ENCODE measurements around the gene N4BP3.
"Not testable (repeated sequence)": the region's sequence is repeated elsewhere in the genome, so short reads cannot be mapped to it uniquely, and the experiment has no call there.

N4BP3 gene, protein sequence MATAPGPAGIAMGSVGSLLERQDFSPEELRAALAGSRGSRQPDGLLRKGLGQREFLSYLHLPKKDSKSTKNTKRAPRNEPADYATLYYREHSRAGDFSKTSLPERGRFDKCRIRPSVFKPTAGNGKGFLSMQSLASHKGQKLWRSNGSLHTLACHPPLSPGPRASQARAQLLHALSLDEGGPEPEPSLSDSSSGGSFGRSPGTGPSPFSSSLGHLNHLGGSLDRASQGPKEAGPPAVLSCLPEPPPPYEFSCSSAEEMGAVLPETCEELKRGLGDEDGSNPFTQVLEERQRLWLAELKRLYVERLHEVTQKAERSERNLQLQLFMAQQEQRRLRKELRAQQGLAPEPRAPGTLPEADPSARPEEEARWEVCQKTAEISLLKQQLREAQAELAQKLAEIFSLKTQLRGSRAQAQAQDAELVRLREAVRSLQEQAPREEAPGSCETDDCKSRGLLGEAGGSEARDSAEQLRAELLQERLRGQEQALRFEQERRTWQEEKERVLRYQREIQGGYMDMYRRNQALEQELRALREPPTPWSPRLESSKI

DNA sequence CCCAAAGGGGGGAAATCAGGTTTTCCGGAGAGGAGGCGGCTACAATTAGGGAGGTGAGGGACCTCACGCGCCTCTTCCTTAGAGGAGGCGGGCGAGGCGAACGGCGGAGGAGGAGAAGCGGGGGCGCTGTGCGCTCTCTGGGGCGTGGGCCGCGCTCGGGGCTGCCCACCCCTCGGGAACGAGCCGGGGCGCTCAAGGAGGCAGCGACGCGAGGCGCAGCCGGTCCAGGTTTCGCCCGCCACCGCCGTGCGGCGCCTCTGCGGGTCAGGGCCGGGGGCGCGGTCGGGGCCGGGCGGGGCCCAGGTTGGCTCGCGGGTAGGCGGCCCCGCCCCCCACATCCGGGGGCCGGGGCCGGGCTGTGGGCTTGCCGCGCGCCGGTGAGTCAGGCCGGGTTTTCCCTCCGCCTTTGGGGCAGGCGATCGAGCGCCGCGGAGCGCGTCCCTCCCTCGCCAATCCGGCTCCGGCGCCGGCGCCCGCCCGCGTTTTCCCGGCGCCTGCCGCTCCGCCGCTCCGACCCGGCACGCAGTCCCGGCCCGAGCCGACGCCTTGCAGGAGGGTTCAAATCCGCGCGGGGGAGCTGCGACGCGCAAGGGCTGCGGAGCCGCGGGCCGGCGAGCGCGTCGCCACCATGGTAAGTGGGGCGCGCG lies at the start of gene N4BP3:
TSS of gene N4BP3 (plus strand) at position 392 of the 647 bp plus-strand sequence. CDS start 6,052 bp downstream, outside the sequence.
- peak; percentile 78 for DNase-seq

DNA sequence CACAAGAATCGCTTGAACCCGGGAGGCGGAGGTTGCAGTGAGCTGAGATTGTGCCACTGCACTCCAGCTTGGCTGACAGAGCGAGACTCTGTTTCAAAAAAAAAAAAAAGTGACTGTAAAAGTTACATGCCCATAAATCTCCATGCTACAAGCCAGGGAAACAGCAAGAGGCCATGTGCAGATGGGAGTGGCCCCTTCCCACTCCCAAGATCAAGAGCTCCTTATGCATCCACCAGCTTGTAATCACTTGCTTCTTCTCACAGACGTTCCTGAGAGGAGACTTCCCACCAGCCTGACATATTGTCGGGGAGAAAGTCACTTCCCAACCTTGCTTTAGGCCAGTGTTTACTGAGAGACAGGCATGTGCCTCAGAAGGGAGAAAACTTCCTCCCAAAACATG lies 45.6 kb upstream of the N4BP3 start:
- DNase-seq: no peak

DNA sequence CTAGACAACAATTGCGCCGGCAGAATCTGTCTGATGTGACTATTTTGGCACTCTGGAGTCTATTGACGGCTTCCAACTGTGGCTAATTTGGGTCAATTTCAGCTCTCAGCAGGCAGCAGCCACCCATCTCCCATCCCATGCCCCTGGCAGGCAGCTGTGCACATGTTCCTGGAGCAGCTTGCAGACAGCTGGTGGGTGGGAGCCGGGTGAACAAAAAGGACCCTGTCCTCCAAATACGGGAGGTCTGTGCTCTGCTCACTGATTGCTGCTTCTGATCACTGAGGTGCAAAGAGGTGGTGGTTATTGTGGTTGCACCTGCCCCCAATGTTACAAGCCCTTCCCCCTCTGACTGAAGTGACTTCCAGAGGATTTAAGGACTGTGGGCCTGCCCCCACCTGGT lies 45.0 kb upstream of the N4BP3 start:
- DNase-seq: no peak

DNA sequence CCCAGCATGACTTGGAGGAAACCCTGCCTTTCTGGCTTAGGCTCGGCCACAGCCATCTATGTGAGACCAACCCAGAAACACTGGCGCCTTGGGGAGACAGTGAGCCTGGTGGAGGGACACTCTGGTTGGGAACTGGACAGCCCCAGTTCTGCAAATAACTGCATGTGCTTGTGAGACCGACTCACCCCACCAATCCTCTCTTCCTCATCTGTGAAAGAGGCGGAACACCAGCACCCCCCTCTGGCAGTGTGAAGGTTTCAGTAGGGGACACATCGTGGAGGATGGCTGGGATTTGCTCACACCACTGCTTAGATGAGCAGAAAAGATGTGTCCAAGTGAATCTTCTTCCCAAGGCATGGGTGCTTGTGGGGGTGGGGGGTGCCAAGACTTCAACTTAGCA lies 43.4 kb upstream of the N4BP3 start:
- peak; percentile 13 for DNase-seq

DNA sequence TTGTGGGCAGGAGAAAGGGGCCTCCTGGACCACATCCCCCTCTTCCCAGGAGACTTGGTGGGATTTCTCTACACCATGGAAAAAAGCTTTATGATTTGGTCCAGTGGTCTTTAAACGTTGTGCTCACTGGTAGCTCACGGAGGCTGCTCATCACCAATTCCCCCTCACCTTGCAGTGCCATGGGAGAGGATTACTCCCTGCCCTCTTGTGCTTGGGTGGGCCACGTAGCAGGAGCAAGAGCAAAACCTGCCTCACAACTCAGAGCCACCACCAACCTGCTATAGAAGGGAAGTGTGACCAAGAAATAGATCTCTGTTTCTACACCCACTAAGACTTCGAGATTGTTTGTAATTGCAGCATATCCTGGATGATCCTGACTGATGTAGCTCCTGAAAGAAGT lies 42.2 kb upstream of the N4BP3 start:
- DNase-seq: no peak

DNA sequence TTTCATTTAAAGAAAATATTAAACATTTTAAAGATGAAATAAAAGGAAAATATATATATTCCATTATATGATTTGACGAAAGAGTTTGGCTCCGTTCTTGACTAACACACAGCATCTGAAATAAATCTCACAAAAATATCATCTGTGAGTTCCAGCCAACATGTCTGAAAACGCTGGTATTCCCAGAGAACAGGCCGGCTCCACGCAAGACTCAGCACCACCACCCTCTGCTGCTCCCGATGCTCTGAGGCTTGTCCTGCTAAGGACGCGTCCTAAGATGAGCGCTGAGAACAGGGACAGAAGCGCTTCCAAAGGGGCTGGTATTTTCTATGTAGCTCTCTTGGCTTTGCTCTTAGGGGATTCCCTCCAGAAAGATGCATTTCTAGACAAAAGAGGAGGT lies 40.6 kb upstream of the N4BP3 start:
- DNase-seq: no peak

DNA sequence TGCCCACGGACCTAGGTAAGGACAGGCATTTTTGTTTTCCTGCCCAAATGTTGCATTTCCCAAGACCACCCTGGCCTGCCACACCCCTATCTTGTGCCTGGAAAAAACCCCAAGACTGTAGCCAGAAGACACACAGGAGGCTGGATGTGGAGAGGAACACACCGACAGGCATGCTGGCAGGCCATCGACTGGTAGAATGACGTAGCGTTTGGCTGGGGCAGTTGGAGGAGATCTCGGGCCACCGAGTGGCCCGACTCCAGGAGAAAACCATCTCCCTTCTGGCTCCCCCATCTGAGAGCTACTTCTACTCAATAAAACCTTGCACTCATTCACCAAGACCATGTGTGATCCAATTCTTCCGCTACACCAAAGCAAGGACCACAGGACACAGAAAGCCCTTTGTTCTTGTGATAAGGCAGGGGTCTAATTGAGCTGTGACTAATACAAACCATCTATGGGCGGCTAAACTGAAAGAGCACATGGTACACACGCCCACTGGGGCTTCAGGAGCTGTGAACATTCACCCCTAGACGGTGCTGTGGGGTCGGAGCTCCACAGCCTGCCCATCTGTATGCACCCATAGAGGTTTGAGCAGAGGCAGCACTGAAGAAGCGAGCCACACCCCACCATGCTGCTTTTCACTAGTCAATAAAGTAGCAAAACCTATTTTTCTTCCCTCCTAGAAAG lies 38.9 kb upstream of the N4BP3 start:
- no peak for DNase-seq

DNA sequence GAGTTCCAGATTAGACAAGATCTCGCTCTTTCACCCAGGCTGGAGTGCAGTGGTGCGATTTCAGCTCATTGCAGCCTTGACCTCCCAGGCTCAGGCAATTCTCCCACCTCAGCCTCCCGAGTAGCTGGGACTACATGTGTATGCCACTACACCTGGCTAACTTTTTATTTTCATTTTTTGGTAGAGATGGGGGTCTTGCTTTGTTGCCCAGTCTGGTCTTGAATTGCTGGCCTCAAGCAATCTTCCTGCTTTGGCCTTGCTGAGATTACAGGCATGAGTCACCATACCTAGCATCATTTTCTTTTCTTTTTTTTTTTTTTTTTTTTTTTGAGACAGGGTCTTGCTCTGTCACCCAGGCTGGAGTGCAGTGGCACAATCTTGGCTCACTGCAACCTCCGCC lies 36.4 kb upstream of the N4BP3 start:
- DNase-seq: not testable (repeated sequence)

DNA sequence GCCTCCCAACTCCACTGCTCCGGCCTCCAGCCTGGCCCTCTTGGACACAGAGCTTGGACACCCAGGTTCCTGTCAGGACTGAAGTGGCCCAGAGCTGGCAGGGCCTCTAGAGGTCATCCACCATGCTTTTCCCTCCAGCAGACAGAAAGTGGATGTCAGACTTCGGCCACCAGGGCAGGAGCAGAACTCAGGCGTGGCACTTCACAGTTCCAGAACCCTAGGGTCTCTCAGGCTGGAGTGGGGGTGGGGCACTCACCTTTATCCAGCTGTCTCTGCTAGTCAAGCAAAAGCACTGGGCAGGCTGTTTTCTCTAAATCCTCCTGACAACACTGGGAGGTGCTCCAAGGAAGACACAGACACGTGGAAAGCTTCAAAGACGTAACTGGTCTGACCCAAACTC lies 35.6 kb upstream of the N4BP3 start:
- DNase-seq: no peak

DNA sequence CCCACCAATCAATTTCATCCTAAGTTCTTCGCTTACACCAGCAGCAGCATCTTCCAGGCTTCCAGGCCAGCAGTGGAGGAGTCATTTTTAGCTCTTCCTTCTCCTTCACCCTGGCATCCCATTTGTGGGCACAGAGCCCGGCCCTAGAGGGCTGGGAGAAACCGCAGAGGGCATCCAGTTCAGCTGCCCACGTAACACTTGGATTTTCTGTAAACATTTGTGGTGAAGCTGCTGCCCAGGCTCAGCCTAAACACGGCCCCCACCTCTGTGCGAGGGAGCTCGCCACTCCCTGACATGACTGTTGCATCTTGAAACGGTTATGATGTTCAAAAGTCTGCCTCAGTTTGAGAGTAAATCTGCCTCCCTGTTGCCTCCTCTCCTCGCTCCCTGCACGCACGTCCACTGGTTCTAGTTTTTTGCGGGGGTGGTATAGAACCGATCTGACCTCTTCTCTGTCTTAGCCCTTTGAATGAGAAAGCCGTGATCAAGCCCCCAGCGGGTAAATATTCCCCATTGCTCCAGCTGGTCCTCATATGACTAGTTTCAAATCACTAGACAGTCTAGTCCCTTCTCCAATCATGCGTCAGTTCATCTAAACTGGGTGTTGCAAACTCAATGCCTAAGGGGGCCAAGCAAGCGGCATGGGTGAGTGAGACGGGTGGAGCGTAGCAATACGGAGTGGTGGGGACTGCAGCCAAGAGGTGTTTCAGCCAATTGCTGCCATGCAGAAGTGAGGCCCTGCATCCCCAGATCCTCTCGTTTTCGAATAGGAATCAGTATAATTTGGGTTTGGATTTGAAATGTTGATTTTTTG lies 34.9 kb upstream of the N4BP3 start:
- DNase-seq: no peak

DNA sequence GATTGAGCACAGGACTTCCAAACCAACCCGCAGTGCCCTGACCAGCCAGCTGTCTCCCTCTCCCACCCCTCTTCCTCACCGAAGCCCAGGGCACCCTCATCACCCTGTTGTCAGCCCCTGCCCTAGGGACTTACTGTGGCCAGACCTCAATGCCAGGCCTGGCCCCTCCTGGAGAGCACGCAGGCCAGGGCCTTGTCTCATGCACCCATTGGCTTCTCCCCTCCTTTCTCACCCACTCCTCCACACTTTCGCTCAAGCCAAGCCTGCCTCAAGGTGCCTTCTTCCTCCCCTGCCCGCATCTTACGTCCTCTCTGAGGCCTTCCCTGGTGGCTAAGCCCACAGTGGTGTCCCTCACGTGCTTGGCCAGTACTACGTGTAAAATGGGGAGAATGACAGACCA lies 33.3 kb upstream of the N4BP3 start:
- DNase-seq: no peak

DNA sequence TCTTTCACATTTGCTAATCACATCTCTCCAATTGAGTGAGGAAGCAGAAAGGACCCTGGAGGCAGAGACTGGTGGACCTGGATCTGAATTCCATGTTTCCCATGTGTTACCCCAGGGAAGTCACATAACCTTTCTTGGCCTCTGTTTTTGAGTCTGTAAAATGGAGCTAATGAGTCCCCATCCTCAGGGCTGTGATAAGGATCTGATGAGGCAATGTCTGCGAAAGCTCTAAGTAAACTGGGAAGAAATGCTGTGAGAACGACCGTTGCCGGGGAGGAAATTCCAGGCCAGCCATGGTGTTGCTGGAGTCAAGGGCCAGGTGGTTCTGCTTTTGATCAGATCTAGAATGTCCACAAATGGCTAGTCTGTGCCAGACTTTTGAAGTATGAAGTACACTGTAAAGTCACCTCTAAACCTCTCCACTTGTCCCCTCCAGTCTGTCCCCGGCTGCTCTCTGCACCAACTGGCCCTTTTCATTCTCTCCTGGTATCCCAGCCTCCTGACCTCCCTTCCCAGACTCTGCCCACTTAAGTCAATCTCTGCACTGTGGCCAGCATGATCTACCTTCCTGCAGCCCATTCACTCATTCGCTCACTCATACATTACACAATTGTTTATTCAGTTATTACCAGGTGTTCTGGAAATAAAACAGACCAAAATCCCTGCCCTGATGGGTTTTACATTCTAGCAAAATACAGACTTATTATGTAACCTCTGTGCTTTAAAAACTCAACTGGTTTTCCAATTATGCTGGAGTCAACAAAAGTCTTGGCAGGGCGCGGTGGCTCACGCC lies 32.5 kb upstream of the N4BP3 start:
- no peak for DNase-seq

DNA sequence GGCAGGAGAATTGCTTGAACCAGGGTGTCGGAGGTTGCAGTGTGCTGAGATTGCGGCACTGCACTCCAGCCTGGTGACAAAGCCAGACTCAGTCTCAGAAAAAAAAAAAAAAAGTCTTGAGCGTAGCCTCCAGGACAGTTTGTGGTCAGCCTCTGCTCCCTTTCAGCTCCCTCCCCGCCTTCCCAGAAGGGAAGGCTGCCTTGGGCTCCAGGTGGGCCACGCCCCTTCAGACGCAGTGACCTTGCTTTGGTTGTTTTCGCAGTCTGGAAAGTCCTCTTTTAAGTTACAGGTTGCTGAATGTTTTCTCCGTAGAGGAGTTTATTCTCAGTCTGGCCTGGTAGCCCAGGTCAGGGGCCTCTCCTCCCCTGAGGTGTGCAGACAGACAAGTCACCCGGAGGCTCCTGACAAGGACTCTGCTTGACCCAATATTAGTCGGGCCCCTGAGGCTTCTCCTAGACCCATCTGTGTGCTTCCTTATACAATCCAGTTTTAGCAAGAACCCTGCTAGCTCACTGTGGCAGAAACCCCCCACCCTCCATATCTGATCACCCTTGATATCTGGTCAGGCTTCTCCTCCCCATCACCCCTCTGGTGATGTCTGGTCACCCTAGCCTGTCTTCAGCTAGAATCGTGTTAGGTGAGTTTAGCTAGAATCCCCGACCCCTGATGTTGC lies 31.6 kb upstream of the N4BP3 start:
- no peak for DNase-seq

DNA sequence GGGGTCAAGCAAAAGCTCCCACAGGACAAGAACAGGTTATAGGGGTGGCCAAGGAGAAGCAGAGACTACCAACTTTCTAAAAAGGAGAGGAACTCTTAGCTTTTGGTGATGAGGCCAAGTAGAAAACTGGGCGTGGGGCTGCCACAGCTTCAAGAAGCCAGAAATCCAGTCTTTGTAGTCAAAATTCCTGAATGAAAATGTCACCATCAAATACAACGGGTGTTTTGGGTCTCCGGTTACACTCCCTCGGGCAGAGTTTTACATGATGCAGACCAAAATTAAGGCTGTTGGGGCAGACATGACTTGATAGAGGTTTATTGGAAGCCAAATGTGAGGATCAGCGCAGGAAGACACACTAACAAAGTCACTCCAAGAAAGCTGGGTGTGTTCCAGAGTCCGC lies 29.4 kb upstream of the N4BP3 start:
- DNase-seq: no peak

DNA sequence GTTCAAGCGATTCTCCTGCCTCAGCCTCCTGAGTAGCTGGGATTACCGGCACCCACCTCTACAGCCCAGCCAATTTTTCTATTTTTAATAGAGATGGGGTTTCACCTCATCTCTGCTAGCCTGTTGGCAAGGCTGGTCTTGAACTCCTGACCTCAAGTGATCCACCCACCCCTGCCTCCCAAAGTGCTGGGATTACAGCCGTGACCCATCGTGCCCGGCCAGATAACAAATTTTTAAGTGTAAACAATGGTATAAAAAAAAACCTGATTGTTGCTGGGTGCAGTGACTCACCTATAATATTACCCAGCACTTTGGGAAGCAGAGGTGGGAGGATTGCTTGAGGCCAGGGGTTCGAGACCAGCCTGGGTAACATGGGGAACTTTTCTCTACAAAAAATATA lies 28.0 kb upstream of the N4BP3 start:
- DNase-seq: no peak

DNA sequence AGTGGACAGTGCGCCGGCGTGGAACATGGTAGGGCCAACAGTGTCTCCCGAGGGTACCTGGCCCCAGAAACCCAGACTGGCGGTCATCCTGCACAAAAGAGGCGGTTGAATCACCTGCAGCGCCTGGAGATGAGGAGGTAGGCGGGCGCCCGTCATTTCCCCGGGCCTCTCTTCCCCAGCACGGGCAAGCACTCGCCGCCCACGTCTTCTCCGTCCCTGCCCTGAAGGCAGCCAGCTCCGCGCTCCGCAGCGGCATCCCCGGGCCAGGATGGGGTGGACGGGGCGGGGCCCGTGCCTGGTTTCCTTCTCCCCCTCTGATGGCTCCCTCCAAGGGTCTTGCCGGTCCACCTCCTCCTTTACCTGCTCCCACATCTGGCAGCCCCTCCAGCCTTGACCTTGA lies 27.1 kb upstream of the N4BP3 start:
- DNase-seq: no peak

DNA sequence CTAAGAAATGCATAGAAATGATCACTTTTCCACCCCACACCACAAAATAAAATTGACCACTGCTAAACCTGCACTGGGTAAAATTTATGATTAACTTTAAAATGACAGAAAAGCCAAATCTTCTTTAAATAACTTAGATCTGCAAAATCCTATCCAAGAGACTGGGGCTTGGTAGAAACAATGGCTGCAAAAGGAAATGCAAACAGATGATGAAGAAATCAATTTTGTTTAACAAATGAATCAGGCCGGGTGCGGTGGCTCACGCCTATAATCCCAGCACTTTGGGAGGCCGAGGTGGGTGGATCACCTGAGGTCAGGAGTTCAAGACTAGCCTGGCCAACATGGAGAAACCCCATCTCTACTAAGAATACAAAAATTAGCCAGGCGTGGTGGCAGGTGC lies 26.1 kb upstream of the N4BP3 start:
- not testable (repeated sequence) for DNase-seq

DNA sequence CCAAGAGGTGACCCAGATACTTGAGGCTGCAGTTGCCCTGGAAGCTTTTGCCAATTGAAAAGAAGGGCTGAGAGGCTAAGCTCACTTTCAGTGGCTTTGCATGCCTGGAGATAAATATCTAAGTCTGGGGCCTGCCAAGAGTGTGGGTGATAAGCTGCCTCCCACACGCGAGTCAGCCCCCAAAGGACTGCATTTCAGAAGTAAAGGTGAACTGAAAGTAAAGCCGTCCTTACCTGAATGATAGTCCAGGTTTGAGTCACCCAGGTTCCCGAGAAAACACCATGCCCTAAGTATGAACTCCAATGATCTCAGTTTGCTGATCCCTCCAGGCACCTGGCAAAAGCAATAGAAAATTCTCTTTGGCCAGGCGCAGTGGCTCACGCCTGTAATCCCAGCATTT lies 22.5 kb upstream of the N4BP3 start:
- DNase-seq: no peak

DNA sequence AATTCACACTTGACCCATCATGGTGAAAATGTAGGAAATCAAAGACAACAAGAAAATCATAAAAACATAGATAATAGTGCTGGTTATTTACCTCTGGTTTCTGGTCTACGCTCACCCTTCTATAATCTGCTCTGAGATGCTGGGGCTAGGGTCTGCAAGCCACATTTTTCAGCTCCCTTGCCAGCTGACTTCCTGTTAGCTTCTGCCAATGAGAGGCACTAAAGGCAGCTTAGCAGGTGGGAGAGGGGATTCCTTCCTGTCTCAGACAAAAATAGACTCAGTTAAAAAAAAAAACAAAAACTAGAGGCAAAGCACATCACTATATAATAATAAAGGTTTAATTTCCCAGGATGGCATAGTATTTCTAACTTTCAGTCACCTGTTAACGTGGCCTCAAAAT lies 20.2 kb upstream of the N4BP3 start:
- no peak for DNase-seq

DNA sequence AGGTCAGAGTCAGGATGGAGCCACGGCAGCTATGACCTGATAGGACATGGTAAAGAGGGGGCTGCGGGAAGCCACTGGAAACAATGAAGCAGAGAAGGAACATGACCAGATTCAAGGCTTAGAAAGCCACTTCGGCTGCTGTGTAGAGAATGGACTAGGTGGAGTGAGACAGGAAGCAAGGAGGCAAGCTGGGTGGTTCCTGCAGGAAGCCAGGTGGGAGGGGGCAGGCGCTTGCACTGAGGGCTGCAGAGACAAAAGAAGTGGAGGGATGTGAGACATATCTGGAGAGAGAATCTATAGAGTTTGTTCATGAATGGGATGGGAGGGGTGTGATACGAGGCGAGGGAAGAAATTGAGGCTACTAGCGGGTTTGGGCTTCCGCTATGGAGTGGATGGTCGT lies 19.0 kb upstream of the N4BP3 start:
- DNase-seq: no peak

DNA sequence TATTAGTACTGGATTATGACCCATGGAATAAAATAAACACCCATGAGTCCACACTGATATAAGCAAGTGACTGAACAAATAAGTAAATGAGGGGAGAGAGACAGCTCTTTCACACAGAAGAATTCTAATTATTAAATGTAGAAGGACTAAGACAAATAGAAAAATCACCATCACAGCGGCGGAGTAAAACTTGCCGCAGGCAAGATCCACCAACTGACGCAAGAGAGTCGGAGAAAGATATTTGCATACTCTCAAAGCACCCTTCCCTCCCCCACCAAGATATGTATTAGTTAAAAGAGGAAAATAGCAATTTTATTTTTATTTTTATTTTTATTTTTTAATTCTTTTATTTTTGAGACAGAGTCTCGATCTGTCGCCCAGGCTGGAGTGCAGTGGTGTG lies 14.6 kb upstream of the N4BP3 start:
- no peak for DNase-seq

DNA sequence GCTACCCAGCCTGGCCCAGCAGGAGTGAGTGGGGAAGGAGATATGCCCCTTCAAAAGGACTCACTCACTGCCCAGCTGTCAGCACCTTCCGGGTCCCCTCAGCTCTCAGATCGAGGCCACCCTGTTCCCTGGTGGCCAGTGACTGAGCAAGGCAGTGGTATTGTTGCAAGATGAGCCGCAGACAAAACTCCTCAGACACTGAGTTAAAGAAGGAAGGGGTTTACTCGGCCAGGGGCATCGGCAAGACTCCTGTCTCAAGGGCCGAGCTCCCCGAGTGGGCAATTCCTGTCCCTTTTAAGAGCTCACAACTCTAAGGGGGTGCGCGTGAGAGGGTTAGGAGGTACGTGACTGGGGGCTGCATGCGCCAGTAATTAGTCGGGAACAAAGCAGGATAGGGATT lies 9.7 kb upstream of the N4BP3 start:
- DNase-seq: no peak

Data from activated T-cell treated with anti-CD3 and anti-CD28 coated beads for 4 hours (primary cell).